Globus pallidus (tissue), 1 donor: Measurements from ENCODE around the gene OMG.
"Not testable (repeated sequence)": the region's sequence is repeated elsewhere in the genome, so short reads cannot be mapped to it uniquely, and the experiment has no call there.

ENCODE experiments used
- DNase-seq: peaks from one replicate; pipeline ENCODE4 v3.0.0-alpha.2; 2015; ENCODE audit warnings: low spot score

Gene OMG

GRCh38 chr17:31308372-31309334 lies 11.6 kb upstream of the OMG start:
- no peak for DNase-seq

DNA sequence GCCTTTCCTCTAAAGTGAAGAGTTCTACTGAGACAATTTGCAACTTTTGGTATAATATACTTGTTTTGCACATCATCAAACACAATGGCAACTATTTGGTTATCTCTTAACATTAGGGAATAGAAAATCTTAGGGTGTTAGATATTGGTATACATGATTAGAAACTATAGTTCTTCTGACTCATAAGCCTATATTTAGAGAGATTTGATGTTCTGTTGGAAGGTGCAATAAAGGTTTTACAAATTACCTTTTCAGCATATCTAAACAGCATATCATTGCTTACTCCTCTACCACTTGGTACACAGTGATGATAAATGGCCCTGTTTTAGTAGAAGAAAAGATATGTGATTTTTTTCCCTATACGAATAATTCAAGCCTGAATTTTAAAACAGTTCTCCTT lies 10.6 kb upstream of the OMG start:
- DNase-seq: no peak

GRCh38 chr17:31299624-31300023 lies 2.6 kb upstream of the OMG start:
- no peak for DNase-seq

DNA sequence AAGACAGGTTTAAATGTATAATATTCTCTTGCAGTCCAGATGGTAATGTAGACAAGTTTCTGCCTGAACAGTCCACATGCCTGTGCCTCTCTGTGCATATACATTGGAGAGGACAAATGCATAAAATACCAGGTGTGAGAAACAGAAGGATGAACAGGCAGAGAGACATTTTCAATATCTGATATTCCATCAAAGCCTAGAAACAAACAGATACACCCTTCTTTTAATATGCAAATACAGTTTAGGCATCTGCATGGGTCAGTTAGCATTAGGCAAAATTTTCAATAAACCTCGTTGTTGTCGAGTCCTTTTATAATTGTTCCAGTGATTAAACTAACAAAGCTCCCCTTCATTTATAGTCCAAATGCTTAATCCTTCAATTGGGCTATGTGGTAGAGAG lies 897 bp downstream of the OMG start:
- peak; percentile 87 for DNase-seq

DNA sequence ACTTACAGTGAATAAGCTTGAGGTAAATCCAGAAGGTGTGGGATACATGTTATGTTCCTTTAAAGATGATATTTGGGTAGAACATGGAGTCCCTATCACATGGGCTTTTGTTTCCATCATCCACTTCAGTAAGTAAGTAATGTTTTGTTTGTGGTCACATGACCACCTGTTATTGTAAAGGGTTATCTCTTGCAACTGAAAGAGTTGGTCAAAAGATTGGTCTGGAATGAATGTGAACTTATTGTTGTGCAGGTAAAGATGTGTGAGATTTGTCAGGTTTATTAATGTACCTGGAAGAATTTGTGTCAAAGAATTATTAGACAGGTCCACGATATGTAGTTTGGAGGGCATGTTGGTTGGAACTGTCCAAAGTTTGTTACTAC lies 1.6 kb downstream of the OMG start:
- peak; percentile 67 for DNase-seq

- DNase-seq: no peak
Measured at GRCh38 chr17:31294820-31295488, 2.1 kb downstream of the OMG start.

DNA sequence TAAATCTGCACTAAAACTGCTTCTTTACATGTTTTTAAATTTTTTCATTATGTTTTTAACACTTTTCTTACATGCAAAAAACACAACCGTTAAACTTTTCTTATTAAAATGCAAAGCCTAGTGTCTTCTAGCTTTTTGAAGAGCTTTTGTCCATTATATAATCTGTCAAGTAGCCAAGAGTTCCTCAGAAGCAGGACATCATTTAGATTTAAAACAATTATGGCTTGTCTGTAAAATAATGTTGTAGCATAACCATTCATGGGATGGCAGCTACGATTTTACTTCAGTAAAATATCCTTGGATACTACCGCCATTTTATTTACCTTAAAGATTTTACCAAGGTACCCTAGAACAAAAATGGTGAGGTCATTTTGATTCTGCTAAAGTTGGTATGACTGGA lies 2.8 kb downstream of the OMG start:
- peak; percentile 76 for DNase-seq

DNA sequence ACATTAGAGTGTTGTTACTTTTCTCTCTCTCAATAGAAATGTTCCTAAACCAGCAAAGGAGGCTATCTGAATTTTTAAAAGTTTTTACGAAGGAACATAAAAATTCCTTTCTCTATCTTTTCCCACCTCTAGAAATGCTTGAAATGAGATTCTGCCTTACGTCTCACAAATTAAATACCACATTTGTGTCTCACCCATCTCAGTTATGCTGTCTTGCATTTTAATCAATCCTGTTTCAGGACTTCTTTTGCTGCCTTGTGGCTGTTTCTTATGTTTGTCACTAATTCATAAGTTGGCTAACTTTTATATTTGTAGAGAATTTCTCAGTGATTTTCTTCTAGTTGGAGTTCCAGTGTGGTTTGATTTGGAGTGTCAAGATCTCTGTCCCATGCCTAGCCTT lies 3.5 kb downstream of the OMG start:
- DNase-seq: no peak

GRCh38 chr17:31291820-31292219 lies 5.2 kb downstream of the OMG start:
- no peak for DNase-seq

- DNase-seq: no peak
Measured at GRCh38 chr17:31289790-31290189, 7.2 kb downstream of the OMG start.

DNA sequence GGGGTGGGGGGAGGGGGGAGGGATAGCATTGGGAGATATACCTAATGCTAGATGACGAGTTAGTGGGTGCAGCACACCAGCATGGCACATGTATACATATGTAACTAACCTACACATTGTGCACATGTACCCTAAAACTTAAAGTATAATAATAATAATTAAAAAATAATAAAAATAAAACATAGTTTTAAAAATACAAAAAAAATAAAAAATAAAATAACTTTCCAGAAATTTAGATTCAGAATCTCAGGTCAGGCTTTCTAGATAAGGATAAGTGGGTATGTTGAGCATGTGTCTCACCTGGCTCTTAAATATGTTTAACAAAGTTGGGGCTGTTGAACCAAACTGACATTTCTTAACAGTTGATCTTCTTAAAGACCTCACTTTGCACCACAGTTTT lies 9.1 kb downstream of the OMG start:
- not testable (repeated sequence) for DNase-seq

DNA sequence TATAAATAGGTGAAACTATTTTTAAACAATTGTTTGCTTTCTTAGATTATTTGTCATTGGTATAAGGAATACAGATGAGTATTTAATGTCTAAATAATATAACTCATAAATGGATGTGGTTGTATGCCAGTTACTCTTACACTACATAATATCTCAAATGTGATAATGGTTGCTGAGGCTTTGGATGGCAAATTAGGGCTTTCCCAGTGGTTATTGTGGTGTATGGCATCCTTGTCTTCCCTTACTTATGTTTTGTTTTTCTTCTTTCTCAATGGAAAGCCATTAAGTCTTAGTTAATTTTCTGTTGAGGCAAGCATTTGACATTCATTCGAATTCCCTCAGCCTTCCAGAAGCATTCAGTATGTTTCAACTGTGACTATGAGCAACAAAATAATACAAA lies 10.5 kb downstream of the OMG start:
- no peak for DNase-seq

GRCh38 chr17:31283841-31284240 lies 13.2 kb downstream of the OMG start:
- DNase-seq: no peak

DNA sequence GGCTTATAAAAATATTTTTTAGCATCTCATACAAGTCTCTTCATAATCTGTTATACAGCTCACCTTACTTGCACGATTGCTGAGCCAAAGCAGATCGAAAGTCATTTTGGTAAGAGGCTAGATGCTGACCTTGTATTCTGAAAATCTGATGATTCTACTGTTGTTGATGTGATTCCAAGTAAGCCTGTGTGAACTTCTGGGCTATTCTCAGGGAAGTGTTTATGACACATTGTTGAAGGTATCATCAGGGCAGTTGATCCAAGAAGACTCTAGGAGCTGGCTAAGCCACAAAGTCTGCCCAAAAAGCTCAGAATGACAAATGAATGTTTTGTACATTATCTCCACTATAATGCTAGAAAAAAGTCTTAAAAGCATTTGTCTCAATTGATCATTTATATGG lies 16.0 kb downstream of the OMG start:
- no peak for DNase-seq

GRCh38 chr17:31279401-31279800 lies 17.6 kb downstream of the OMG start:
- no peak for DNase-seq

DNA sequence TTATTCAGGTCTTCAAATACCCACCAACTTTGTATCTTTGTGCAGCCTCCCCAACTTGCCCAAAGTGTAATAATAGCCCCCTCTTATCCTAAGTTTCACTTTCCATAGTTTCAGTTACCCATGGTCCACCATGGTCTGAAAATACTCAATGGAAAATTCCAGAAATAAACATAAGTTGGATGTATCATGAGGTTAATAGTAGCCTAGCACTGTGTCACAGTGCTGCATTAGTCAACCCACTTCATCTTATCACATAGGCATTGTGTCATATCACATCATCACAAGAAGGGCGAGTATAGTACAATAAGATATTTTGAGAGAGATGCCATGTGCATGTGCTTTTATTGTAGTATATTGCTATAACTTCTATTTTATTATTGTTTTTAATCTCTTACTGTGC lies 21.9 kb downstream of the OMG start:
- DNase-seq: no peak

DNA sequence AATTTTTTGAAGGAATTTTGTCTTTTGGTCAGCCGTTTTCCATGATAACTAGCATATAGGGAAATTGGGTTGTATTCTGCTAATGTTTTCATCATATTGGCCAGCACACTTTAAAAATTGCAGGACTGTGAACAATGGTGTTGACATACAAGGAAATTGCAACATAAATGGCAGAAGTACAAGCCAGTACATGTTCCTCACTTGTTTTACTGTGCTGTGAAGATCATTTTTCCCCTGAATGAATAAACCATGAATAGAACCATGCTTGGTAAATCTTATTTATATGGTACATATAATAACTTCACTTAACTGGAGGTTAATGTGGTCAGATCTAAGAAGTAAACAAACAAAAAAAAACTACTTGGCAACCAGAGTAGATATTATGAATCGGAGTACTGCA lies 22.8 kb downstream of the OMG start:
- no peak for DNase-seq

DNA sequence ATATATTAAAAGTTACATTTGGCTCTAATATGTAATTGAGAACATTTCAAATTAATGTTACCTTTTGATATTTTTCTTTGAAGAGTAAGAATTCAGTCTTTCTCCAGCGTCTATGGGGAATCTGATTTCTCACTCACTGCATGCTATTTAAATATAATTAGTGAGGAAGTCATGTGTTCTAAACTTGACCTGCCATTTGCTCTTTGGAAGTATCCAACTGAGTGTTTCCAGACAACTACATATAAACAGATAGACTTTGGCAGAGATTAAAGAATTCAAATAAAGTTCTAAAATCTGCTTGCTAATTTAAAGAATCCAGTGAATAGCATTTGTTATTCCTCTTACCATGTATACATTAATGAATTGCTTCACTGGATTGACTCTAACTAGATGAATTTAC lies 23.5 kb downstream of the OMG start:
- DNase-seq: no peak

DNA sequence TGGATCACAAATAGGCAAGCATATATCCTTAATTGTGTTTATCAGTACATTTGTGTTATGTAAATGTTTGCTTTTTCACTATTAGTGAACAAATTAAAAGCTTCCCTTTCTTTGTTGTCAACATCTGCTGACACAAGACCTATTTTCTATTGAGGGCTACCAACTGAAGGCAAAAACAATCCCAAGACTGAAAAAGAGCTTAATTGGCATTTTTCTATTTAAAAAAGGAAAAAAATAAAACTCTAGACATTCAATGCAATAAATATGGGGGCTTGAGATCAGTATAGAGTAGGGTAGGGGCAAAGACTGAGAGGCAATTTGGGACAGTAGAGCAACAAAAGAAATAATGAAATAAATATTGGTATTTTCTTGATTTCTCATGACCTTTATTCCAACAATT lies 24.2 kb downstream of the OMG start:
- no peak for DNase-seq

GRCh38 chr17:31272236-31272635 lies 24.8 kb downstream of the OMG start:
- no peak for DNase-seq

- DNase-seq: no peak
Measured at GRCh38 chr17:31269578-31269983, 27.5 kb downstream of the OMG start.

DNA sequence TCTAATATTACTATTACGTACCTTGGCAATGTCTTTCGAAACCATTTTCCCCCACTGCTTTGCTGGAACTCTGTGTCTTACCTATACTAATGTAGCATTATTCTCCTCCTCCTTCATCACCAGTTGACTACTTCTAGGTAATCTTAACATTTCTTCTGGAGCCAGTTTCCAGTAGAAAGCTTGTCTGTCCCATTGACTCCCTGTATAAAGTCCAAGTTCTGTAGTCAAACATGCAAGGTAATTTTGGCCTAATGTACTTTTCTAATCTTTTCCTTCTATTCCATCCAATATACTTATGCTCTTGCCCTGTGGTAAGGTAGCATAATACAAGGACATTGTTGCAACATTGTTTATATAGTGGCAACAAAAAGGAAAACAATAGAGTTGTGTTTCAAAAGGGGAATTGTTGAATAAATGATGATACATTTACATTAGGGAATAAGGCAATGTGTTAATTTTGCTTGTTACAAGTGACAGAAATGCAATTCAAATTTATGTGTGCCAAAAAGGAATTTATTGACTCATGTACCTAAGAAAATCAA lies 27.9 kb downstream of the OMG start:
- DNase-seq: no peak

GRCh38 chr17:31266042-31266441 lies 31.0 kb downstream of the OMG start:
- no peak for DNase-seq
